NCI-H345 treated with DMSO at 0.1 percent for 48 hours (cell line): ENCODE measurements around the gene CLRN3.
A peak's percentile ranks its signal among the peaks of the same experiment; 100 is the strongest.

Experiments used
- DNase-seq: peaks from one replicate; lab custom pipeline; 2025; ENCODE audit not compliant: unreplicated experiment; lab: John Stamatoyannopoulos, UW

CLRN3 gene

GRCh38 chr10:127849921-127850320, 42.8 kb downstream of the CLRN3 start:
- no peak for DNase-seq

- DNase-seq = no peak
These were observed 43.5 kb downstream of the CLRN3 start for GRCh38 chr10:127849224-127849623.

DNA sequence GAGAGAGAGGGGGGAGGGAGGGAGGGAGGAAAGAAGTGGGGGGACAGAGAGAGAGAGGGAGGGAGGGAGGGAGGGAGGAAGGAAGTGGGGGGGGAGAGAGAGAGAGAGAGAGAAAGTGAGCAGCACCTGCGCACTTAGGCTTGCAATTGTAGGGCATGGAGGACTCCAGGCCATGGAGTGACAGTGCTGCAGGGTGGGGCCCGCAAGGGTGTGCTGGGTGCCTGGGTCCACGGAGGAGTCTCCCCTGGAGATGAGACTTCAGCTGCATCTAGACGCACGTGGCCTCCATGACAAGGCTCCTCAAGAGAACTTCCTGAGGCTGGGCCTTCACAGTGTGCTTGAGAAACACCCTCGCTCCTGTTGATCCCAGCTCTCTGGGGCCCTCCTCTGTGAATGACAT, 44.5 kb downstream of the CLRN3 start:
- no peak for DNase-seq

GRCh38 chr10:127845756-127846155, 47.0 kb downstream of the CLRN3 start:
- no peak for DNase-seq

DNA sequence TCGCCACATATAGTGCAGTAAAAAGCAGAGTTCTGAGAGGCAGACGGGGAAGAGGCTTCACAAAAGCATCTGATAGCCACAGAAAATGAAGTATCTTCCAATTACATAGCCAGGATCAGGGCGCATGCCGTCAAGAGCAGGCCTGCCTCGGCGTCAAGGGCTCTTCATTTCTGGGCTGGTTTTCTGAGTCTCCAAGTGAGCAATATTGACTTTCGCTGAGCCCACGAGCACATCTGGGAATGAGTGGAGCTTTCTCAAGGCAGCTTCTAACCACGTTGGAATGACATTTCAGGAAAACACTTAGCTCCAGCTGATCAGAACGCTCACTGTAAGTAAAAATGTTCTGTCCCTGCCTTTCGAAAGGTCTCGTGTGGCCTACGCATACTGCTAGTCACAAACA, 51.9 kb downstream of the CLRN3 start:
- DNase-seq = no peak

DNA sequence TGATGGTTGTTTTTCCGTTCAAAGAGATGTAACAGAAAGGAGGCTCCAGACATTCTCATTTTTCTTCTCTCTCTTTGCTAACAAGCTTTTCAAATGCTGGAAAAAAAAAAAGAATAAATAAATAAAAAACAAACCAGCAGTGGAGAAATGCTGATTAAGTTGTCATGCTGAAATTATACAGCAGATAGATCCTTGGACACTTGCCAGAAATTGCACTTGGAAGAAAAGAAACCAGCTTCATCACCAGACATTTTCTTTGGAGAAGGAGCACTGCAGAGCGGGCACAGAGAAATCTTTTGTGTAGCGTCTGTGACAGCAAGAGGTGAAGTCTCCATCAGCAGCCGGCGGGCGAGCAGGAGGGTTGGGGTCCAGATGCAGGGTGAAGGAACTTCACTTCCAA, 55.8 kb downstream of the CLRN3 start:
- no peak for DNase-seq

GRCh38 chr10:127836176-127836575, 56.6 kb downstream of the CLRN3 start:
- DNase-seq = no peak

DNA sequence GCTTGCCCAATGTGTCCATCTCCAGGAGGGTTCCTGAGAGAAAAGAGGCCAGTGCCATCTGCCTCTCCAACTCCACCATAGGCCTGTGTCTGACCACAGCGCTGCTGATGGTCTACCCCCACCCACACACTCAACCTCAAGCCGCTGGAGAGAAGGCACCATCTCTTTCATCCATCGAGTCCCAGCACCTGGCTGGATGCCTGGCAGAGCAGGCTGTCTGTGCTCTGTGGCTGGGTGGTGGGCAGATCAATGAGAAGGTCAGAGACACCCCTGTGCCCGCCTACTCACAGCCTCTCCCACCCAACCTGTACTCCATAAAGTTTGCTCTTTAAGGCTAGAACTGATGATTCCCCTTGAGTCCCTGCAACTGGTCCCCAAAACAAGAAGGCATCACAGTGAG, 58.0 kb downstream of the CLRN3 start:
- no peak for DNase-seq

DNA sequence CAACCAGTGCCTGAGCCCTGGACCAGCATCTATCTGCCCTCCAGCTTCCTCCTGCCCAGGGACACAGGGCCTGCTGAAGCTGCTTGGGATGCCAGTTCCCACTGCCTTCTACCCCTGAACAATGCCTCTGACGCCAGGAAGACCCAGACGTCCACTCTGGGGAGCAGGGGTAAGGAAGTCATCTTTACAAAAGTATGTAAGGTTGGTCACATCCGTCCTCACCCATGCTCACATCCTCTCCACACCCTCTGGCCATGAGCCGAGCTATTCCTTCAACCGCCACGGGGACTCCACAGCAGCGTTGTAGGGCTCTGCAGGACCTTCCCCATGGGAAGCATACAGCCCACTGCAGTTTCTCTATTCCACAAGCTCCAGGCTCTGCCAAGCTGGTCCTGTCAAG, 58.5 kb downstream of the CLRN3 start:
- no peak for DNase-seq

DNA sequence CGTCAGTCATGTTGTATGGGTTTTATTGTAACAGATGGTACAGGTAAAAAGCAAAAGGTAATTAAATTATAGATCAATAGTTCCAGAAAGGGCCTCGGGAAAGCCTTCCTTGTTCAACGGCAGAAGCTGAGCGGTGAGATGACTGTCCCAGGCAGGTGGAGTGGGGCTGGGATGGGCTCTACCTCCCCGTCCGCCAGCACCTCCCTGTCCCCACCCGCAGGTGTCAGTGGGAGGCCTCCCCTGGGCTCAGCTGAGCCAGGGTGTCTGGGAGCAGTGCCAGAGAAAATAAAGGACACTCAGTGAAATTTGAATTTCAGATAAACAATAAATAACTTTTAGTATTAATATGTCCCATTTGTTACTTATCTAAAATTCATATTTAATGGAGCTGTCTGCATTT, 58.9 kb downstream of the CLRN3 start:
- DNase-seq = peak; percentile 45

- DNase-seq = no peak
These were observed 60.2 kb downstream of the CLRN3 start for GRCh38 chr10:127832501-127832900.

- DNase-seq = no peak
These were observed 62.3 kb downstream of the CLRN3 start for GRCh38 chr10:127830414-127830813.
